ENCODE measurements around the gene CETN2. TPM values are rescaled to one million over a fixed set of nuclear protein-coding genes. Genes with fewer than 3 reads are reported as not detected.
"Not testable (repeated sequence)": the region's sequence is repeated elsewhere in the genome, so short reads cannot be mapped to it uniquely, and the experiment has no call there.

Gene CETN2
- polyA plus RNA-seq, 4 donors = 11.1 to 29.1 (median 20.3) TPM

DNA sequence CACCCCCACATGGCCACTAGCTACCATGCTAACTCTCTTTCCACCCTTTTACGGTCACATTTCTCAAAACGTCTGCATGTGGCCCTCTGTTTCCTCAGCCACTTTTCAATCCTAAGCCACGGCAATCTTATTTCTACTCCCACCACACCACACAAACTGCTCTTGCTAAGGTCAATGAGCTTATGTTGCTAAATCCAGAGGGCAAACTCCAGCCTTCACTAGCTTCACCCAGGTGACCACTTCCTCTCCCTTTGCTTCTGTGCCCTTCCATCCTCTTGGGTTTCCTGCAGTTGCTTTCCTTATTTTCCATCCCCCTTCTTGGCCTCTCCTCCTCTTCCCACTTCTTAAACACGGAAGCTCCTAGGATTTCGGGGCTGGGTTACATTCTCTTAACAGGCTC, 16.5 kb downstream of the CETN2 start:
- Histone ChIP-seq H3K36me3 (ENCODE audit: control insufficient read depth in 3 of 3, insufficient read depth in 2 of 3, low read depth in 1 of 3, low read length in 3 of 3) (no peaks in the 10 kb centered on the region), H3K9me3 (ENCODE audit: control insufficient read depth in 2 of 2, insufficient read depth in 1 of 2, low read depth in 1 of 2, low read length in 1 of 2) (no peaks in the 10 kb centered on the region), H3K27me3 (ENCODE audit: control insufficient read depth in 3 of 3, insufficient read depth in 3 of 3, low read length in 3 of 3) (no peaks in the 10 kb centered on the region), H3K27ac (ENCODE audit: low read depth in 1 of 3, low read length in 2 of 3) (peak overlapping the region in 1 of 3 donors; percentile 21), H3K4me1 (ENCODE audit: control insufficient read depth in 3 of 3, insufficient read depth in 2 of 3, low read depth in 1 of 3, low read length in 2 of 3) (peaks cover 0 to 6% (median 0%) of the 10 kb centered on the region in 3 donors), H3K4me3 (ENCODE audit: low read depth in 1 of 3, low read length in 3 of 3) (no peak overlapping the region)
- FAIRE-seq (no peak), DNase-seq (peak in 1 of 2 donors; percentile 65)
- WGBS, 3 donors = 30 to 51% (median 46%) methylated on average over 5 of the region's 5 CpGs

DNA sequence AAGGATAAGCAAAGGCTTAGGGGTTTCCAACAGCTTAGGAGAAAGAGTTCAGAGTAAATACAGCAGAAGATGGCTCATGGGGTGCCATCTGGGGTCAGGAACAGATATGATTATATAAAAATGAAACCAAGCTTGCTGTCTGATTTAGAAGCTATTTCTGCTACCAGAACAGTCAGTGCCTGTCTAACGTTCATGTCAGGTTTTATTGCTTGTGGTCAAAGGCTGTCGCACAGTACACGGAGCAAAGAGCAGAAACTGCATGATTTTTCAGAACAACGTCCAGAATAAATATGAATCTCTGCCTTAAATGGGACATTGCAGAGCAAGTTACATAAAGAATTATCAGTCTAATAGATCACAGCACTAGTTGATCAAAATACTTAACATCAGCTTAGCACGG, 17.4 kb downstream of the CETN2 start:
- H3K4me3 ChIP-seq (ENCODE audit: low read depth in 1 of 3, low read length in 3 of 3) = no peak overlapping the region
- H3K9me3 ChIP-seq (ENCODE audit: control insufficient read depth in 2 of 2, insufficient read depth in 1 of 2, low read depth in 1 of 2, low read length in 1 of 2) = no peaks in the 10 kb centered on the region
- H3K4me1 ChIP-seq (ENCODE audit: control insufficient read depth in 3 of 3, insufficient read depth in 2 of 3, low read depth in 1 of 3, low read length in 2 of 3) = peaks cover 0 to 6% (median 0%) of the 10 kb centered on the region in 3 donors
- 11 to 33% (median 20%) methylated on average over 5 of the region's 5 CpGs for WGBS, 3 donors
- no peaks in the 10 kb centered on the region for H3K27me3 ChIP-seq (ENCODE audit: control insufficient read depth in 3 of 3, insufficient read depth in 3 of 3, low read length in 3 of 3)
- FAIRE-seq = peak; percentile 71
- H3K36me3 ChIP-seq (ENCODE audit: control insufficient read depth in 3 of 3, insufficient read depth in 2 of 3, low read depth in 1 of 3, low read length in 3 of 3) = no peaks in the 10 kb centered on the region
- DNase-seq = peak; percentile 65 to 78
- H3K27ac ChIP-seq (ENCODE audit: low read depth in 1 of 3, low read length in 2 of 3) = peak overlapping the region in 2 of 3 donors; percentile 65 to 70

DNA sequence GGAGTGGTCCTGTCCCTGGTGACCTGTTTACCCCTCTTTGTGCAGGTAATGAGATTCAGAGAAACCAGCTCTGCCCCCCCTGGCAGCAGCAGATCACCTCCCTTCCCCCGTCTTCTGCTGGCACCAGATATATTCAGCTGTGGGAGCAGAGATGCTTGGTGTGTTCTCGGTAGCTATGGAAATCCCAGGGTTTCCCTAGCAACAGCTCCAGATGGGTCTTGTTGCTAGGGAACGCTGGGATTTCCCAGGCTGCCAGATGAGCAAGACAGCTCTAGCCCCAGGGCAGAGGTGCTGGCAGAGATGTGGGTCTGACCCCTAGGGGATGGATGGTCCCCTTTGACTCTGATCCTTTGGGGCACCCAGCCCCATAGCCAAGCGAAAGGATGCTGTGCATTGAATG, 20.2 kb downstream of the CETN2 start:
- no peaks in the 10 kb centered on the region for H3K4me1 ChIP-seq (ENCODE audit: control insufficient read depth in 3 of 3, insufficient read depth in 2 of 3, low read depth in 1 of 3, low read length in 2 of 3)
- H3K9me3 ChIP-seq (ENCODE audit: control insufficient read depth in 2 of 2, insufficient read depth in 1 of 2, low read depth in 1 of 2, low read length in 1 of 2) = no peaks in the 10 kb centered on the region
- H3K36me3 ChIP-seq (ENCODE audit: control insufficient read depth in 3 of 3, insufficient read depth in 2 of 3, low read depth in 1 of 3, low read length in 3 of 3) = no peaks in the 10 kb centered on the region
- no peaks in the 10 kb centered on the region for H3K27me3 ChIP-seq (ENCODE audit: control insufficient read depth in 3 of 3, insufficient read depth in 3 of 3, low read length in 3 of 3)
- WGBS, 3 donors = 55 to 80% (median 60%) methylated on average over 4 of the region's 4 CpGs
- no peak overlapping the region for H3K27ac ChIP-seq (ENCODE audit: low read depth in 1 of 3, low read length in 2 of 3)
- DNase-seq (no peak), FAIRE-seq (no peak)
- no peak overlapping the region for H3K4me3 ChIP-seq (ENCODE audit: low read depth in 1 of 3, low read length in 3 of 3)

DNA sequence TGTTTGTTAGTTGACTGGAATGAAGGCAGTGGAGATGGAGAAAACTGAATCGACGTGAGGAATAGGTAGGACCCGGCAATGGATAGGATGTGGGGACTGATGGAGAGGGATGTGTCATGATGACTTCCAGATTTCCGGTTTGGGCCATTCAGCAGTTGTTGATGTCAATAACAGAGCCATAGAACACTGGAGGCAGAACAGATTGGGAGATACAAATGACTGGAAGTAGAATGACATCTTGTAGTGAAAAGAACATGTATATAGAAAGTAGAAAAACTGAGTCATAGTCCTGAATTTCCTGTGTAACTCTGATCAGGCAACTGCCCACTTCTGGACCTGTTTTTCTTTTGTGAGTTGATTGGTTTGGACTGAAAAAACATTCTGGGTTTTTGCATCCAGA, 24.5 kb downstream of the CETN2 start:
- FAIRE-seq (no peak), DNase-seq (no peak)
- no peaks in the 10 kb centered on the region for H3K36me3 ChIP-seq (ENCODE audit: control insufficient read depth in 3 of 3, insufficient read depth in 2 of 3, low read depth in 1 of 3, low read length in 3 of 3)
- no peaks in the 10 kb centered on the region for H3K9me3 ChIP-seq (ENCODE audit: control insufficient read depth in 2 of 2, insufficient read depth in 1 of 2, low read depth in 1 of 2, low read length in 1 of 2)
- no peak overlapping the region for H3K4me3 ChIP-seq (ENCODE audit: low read depth in 1 of 3, low read length in 3 of 3)
- no peaks in the 10 kb centered on the region for H3K27me3 ChIP-seq (ENCODE audit: control insufficient read depth in 3 of 3, insufficient read depth in 3 of 3, low read length in 3 of 3)
- H3K4me1 ChIP-seq (ENCODE audit: control insufficient read depth in 3 of 3, insufficient read depth in 2 of 3, low read depth in 1 of 3, low read length in 2 of 3) = no peaks in the 10 kb centered on the region
- WGBS, 3 donors = 81 to 86% (median 83%) methylated on average over 4 of the region's 4 CpGs
- no peak overlapping the region for H3K27ac ChIP-seq (ENCODE audit: low read depth in 1 of 3, low read length in 2 of 3)

DNA sequence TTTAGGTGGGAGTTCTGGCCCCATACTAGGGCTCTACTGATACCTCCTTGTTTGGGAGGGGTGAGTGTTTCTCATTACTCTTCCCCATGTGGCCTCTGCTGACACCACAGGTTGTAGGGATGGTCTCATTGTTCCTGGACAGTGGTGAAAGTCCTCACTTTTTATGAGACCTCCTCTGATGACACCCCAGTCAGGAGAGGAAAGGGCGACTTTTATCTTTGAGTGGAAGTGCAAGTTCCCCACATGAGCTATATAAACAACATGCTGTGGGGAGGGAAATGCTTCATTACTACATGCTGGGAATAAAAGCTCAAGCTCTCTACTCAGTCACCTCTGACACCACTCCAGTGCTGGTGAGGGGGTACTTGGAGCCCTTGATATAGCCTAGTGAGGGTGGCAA, 31.6 kb downstream of the CETN2 start:
- no peaks in the 10 kb centered on the region for H3K4me1 ChIP-seq (ENCODE audit: control insufficient read depth in 3 of 3, insufficient read depth in 2 of 3, low read depth in 1 of 3, low read length in 2 of 3)
- DNase-seq = peak; percentile 1 to 8
- no peaks in the 10 kb centered on the region for H3K9me3 ChIP-seq (ENCODE audit: control insufficient read depth in 2 of 2, insufficient read depth in 1 of 2, low read depth in 1 of 2, low read length in 1 of 2)
- FAIRE-seq = no peak
- 30 to 62% (median 44%) methylated on average over 1 of the region's 1 CpG for WGBS, 3 donors
- H3K4me3 ChIP-seq (ENCODE audit: low read depth in 1 of 3, low read length in 3 of 3) = no peak overlapping the region
- H3K36me3 ChIP-seq (ENCODE audit: control insufficient read depth in 3 of 3, insufficient read depth in 2 of 3, low read depth in 1 of 3, low read length in 3 of 3) = no peaks in the 10 kb centered on the region
- H3K27ac ChIP-seq (ENCODE audit: low read depth in 1 of 3, low read length in 2 of 3) = no peak overlapping the region
- H3K27me3 ChIP-seq (ENCODE audit: control insufficient read depth in 3 of 3, insufficient read depth in 3 of 3, low read length in 3 of 3) = no peaks in the 10 kb centered on the region

DNA sequence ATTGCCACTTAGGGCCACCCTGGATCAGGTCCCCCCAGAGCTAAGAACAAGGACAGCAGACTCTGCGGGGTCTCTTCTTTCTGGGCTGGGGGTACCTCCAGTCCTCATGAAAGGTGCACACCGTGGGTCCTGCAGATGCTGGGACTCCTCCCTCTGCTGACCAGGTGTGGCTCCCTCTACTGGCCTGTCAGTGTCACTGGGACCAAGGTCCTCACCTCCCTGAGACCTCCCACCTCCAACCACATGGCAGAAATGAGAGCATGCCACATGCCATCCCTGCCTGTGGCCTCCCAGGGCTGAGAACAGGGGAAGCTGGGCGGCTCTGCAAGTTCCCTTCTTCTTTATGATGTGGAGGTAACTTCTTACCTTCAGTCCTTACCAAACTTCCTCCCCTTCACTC, 43.5 kb downstream of the CETN2 start:
- not testable (repeated sequence) for FAIRE-seq; H3K36me3 ChIP-seq (ENCODE audit: control insufficient read depth in 3 of 3, insufficient read depth in 2 of 3, low read depth in 1 of 3, low read length in 3 of 3); H3K27me3 ChIP-seq (ENCODE audit: control insufficient read depth in 3 of 3, insufficient read depth in 3 of 3, low read length in 3 of 3); H3K9me3 ChIP-seq (ENCODE audit: control insufficient read depth in 2 of 2, insufficient read depth in 1 of 2, low read depth in 1 of 2, low read length in 1 of 2); H3K4me1 ChIP-seq (ENCODE audit: control insufficient read depth in 3 of 3, insufficient read depth in 2 of 3, low read depth in 1 of 3, low read length in 2 of 3); DNase-seq; H3K27ac ChIP-seq (ENCODE audit: low read depth in 1 of 3, low read length in 2 of 3); H3K4me3 ChIP-seq (ENCODE audit: low read depth in 1 of 3, low read length in 3 of 3)
- no CpG with 5 or more reads among the region's 3 CpGs for WGBS, 3 donors

Other genes with a start within 250 kb of the CETN2 start
- gene GABRQ, start 192.9 kb downstream of the CETN2 start, polyA plus RNA-seq = 1 to 10 TPM in 1 of 4 donors, under 1 TPM in 1, not detected in 2; 0.09 to 1.1 TPM
- not detected for gene MAGEA3, start 132.0 kb downstream of the CETN2 start, polyA plus RNA-seq
- gene CSAG2, start 121.5 kb downstream of the CETN2 start, polyA plus RNA-seq = not detected
- not detected for gene MAGEA2B, start 116.1 kb downstream of the CETN2 start, polyA plus RNA-seq
- gene CSAG1, start 97.0 kb downstream of the CETN2 start, polyA plus RNA-seq = not detected
- gene MAGEA12, start 97.0 kb downstream of the CETN2 start, polyA plus RNA-seq = not detected
- not detected for gene MAGEA2, start 76.9 kb downstream of the CETN2 start, polyA plus RNA-seq
- under 1 TPM in 1 of 4 donors, not detected in 3; 0.12 TPM for gene CSAG3, start 71.5 kb downstream of the CETN2 start, polyA plus RNA-seq
- not detected for gene MAGEA6, start 61.1 kb downstream of the CETN2 start, polyA plus RNA-seq
- gene NSDHL, start 306 bp upstream of the CETN2 start, polyA plus RNA-seq = 10 to 100 TPM; 13.8 to 28.4 (median 19.9) TPM
- gene ZNF185, start 67.3 kb upstream of the CETN2 start, polyA plus RNA-seq = 1 to 10 TPM in 3 of 4 donors, under 1 TPM in 1; 0.45 to 1.8 (median 1.2) TPM
- under 1 TPM in 2 of 4 donors, not detected in 2; 0.07 to 0.56 TPM for gene PNMA5, start 163.4 kb upstream of the CETN2 start, polyA plus RNA-seq
- gene PNMA3, start 225.7 kb upstream of the CETN2 start, polyA plus RNA-seq = 10 to 100 TPM in 1 of 4 donors, under 1 TPM in 1, not detected in 2; 0.54 to 68.9 TPM
- 10 to 100 TPM in 1 of 4 donors, 1 to 10 TPM in 1, not detected in 2; 1.8 to 12.0 TPM for gene PNMA6A, start 241.7 kb upstream of the CETN2 start, polyA plus RNA-seq